ENCODE measurements around the gene DDX1. TPM values are rescaled to one million over a fixed set of nuclear protein-coding genes. Genes with fewer than 3 reads are reported as not detected.

The DDX1 gene
- total RNA-seq, 5 donors from 2014 or later (not counting 1 experiment from before 2014, with no cell fraction given), result 43.0 to 46.9 (median 45.8) TPM

DNA sequence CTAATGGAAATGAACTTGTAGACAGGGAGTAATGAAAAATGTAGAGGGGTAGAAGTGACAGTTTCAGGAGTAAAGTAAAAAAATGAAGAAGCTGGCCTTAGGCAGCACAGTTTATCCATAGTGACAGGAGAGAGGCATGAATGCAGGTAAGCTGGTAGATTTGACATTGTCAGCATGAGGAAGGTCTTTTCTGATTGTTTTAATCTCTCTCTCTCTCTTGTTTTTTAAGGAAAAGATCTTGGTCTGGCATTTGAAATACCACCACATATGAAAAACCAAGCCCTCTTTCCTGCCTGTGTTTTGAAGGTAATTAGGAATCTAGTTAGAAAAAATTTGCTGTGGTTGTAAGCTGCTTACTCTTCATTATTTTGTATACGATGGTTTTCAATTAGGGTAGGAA lies 14.1 kb downstream of the DDX1 start:
- no peaks in the 10 kb centered on the region for H3K9me3 ChIP-seq
- H3K4me3 Mint-ChIP-seq, result no peak overlapping the region
- whole genome bisulfite sequencing (ENCODE audit: insufficient coverage), result no CpG with 5 or more reads among the region's 1 CpG
- H3K4me1 Mint-ChIP-seq, result no peaks in the 10 kb centered on the region
- DNase-seq (no peak), ATAC-seq (replicated peaks in 1 of 4) (no peak)
- H3K36me3 Mint-ChIP-seq, result peaks cover 78% of the 10 kb centered on the region
- CTCF ChIA-PET, result no interaction called here
- peaks cover 7 to 96% of the 10 kb centered on the region in 2 donors for H3K36me3 ChIP-seq (ENCODE audit: control insufficient read depth in 2 of 2, extremely low read depth in 1 of 2, insufficient read depth in 1 of 2, low read length in 1 of 2)
- no peaks in the 10 kb centered on the region for H3K27me3 Mint-ChIP-seq
- no peaks in the 10 kb centered on the region for H3K9me3 Mint-ChIP-seq
- POLR2A ChIA-PET, result no interaction called here
- no peaks in the 10 kb centered on the region for H3K27me3 ChIP-seq (replicated peaks in 1 of 2; ENCODE audit: control insufficient read depth in 2 of 2, extremely low read depth in 1 of 2, insufficient read depth in 2 of 2, low read length in 1 of 2)
- no peak overlapping the region for H3K4me3 ChIP-seq (ENCODE audit: control insufficient read depth in 1 of 2, extremely low read depth in 1 of 2, low read length in 1 of 2)
- no peak overlapping the region for H3K27ac Mint-ChIP-seq
- no peaks in the 10 kb centered on the region for H3K4me1 ChIP-seq (ENCODE audit: control insufficient read depth in 1 of 2, extremely low read depth in 1 of 2, insufficient read depth in 2 of 2, low read length in 2 of 2)
- H3K27ac ChIP-seq (ENCODE audit: low read length), result no peak overlapping the region

- ChIA-PET CTCF (no interaction called here), POLR2A (no interaction called here)
- H3K27ac Mint-ChIP-seq, result no peak overlapping the region
- Histone ChIP-seq H3K4me3 (ENCODE audit: control insufficient read depth in 1 of 2, extremely low read depth in 1 of 2, low read length in 1 of 2) (no peak overlapping the region), H3K4me1 (ENCODE audit: control insufficient read depth in 1 of 2, extremely low read depth in 1 of 2, insufficient read depth in 2 of 2, low read length in 2 of 2) (no peaks in the 10 kb centered on the region), H3K36me3 (ENCODE audit: control insufficient read depth in 2 of 2, extremely low read depth in 1 of 2, insufficient read depth in 1 of 2, low read length in 1 of 2) (peaks cover 7 to 85% of the 10 kb centered on the region in 2 donors), H3K9me3 (no peaks in the 10 kb centered on the region), H3K27ac (ENCODE audit: low read length) (no peak overlapping the region), H3K27me3 (replicated peaks in 1 of 2; ENCODE audit: control insufficient read depth in 2 of 2, extremely low read depth in 1 of 2, insufficient read depth in 2 of 2, low read length in 1 of 2) (no peaks in the 10 kb centered on the region)
- no CpG with 5 or more reads among the region's 8 CpGs for WGBS (ENCODE audit: insufficient coverage)
- H3K9me3 Mint-ChIP-seq, result no peaks in the 10 kb centered on the region
- DNase-seq (no peak), ATAC-seq (replicated peaks in 1 of 4) (no peak)
- peaks cover 68% of the 10 kb centered on the region for H3K36me3 Mint-ChIP-seq
- H3K4me1 Mint-ChIP-seq, result no peaks in the 10 kb centered on the region
- no peak overlapping the region for H3K4me3 Mint-ChIP-seq
- H3K27me3 Mint-ChIP-seq, result no peaks in the 10 kb centered on the region
These were observed 15.1 kb downstream of the DDX1 start for GRCh38 chr2:15606481-15607441.

DNA sequence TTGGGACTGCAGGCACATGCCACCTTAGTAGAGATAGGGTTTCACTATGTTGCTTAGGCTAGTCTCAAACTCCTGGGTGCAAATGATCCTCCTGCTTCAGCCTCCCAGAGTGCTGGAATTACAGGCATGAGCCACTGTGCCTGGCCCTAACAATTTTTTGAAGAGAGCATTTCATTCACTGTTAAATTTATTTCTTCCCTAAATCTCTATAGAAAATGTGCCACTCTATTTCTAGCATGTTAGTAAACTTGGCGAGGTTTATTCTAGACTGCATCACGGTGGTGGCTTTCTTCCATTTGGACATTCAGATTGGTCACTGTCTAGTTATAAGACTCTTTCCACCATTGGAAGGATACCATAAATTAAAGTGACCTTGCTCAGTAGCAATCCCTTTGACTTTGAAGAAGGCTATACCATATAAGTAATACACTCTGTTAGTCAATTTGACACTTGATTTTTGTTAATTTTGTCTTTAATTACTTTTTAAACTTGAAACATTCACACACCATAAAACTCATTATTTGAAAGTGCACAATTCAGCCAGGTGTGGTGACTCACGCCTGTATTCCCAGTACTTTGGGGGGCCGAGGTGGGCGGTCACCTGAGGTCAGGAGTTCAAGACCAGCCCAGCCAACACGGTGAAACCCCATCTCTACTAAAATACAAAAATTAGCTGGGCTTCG lies 16.2 kb downstream of the DDX1 start:
- Mint-ChIP-seq H3K9me3 (no peaks in the 10 kb centered on the region), H3K27ac (no peak overlapping the region), H3K27me3 (no peaks in the 10 kb centered on the region), H3K4me3 (no peak overlapping the region), H3K36me3 (peaks cover 57% of the 10 kb centered on the region), H3K4me1 (no peaks in the 10 kb centered on the region)
- Histone ChIP-seq H3K9me3 (no peaks in the 10 kb centered on the region), H3K27ac (ENCODE audit: low read length) (no peak overlapping the region), H3K27me3 (replicated peaks in 1 of 2; ENCODE audit: control insufficient read depth in 2 of 2, extremely low read depth in 1 of 2, insufficient read depth in 2 of 2, low read length in 1 of 2) (no peaks in the 10 kb centered on the region), H3K36me3 (ENCODE audit: control insufficient read depth in 2 of 2, extremely low read depth in 1 of 2, insufficient read depth in 1 of 2, low read length in 1 of 2) (peaks cover 7 to 74% of the 10 kb centered on the region in 2 donors), H3K4me1 (ENCODE audit: control insufficient read depth in 1 of 2, extremely low read depth in 1 of 2, insufficient read depth in 2 of 2, low read length in 2 of 2) (no peaks in the 10 kb centered on the region), H3K4me3 (ENCODE audit: control insufficient read depth in 1 of 2, extremely low read depth in 1 of 2, low read length in 1 of 2) (no peak overlapping the region)
- ChIA-PET POLR2A (no interaction called here), CTCF (interaction anchor here (0.6 to 0.7 kb wide), 2 partner anchors 33 to 178 kb away, joined by 5 to 8 read pairs; no protein-coding TSS in a partner anchor)
- WGBS (ENCODE audit: insufficient coverage), result 100% methylated on average over 3 of the region's 7 CpGs
- ATAC-seq (replicated peaks in 1 of 4) (no peak), DNase-seq (no peak)

DNA sequence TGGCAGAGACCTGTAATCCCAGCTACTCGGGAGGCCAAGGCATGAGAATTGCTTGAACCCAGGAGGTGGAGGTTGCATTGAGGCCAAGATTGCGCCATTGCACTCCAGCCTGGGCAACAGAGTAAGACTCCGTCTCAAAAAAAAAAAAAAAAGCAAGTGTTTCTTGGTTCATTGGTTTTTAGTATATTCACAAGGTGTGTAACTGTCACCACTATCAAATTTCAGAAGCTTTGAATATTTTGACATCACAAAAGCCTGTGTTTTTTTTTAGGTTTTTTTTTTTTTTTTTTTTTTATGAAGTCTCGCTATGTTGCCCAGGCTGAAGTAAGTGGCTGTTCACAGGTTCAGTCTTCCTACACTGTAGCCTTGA lies 16.7 kb downstream of the DDX1 start:
- no peaks in the 10 kb centered on the region for H3K27me3 Mint-ChIP-seq
- H3K9me3 Mint-ChIP-seq, result no peaks in the 10 kb centered on the region
- ATAC-seq (replicated peaks in 1 of 4) (no peak), DNase-seq (no peak)
- ChIA-PET CTCF (interaction anchor here (0.6 to 1.5 kb wide), 5 partner anchors 31 to 550 kb away, joined by 4 to 8 read pairs (median 5); no protein-coding TSS in a partner anchor), POLR2A (no interaction called here)
- no peak overlapping the region for H3K4me3 Mint-ChIP-seq
- no peak overlapping the region for H3K27ac Mint-ChIP-seq
- no peak overlapping the region for H3K27ac ChIP-seq (ENCODE audit: low read length)
- no peaks in the 10 kb centered on the region for H3K9me3 ChIP-seq
- H3K4me1 Mint-ChIP-seq, result peaks cover 0 to under 1% (median 0%) of the 10 kb centered on the region in 3 donors
- H3K36me3 ChIP-seq (ENCODE audit: control insufficient read depth in 2 of 2, extremely low read depth in 1 of 2, insufficient read depth in 1 of 2, low read length in 1 of 2), result peaks cover 7 to 69% of the 10 kb centered on the region in 2 donors
- H3K27me3 ChIP-seq (replicated peaks in 1 of 2; ENCODE audit: control insufficient read depth in 2 of 2, extremely low read depth in 1 of 2, insufficient read depth in 2 of 2, low read length in 1 of 2), result no peaks in the 10 kb centered on the region
- H3K4me1 ChIP-seq (ENCODE audit: control insufficient read depth in 1 of 2, extremely low read depth in 1 of 2, insufficient read depth in 2 of 2, low read length in 2 of 2), result no peaks in the 10 kb centered on the region
- WGBS (ENCODE audit: insufficient coverage), result 100% methylated on average over 1 of the region's 4 CpGs
- H3K4me3 ChIP-seq (ENCODE audit: control insufficient read depth in 1 of 2, extremely low read depth in 1 of 2, low read length in 1 of 2), result no peak overlapping the region
- peaks cover 56% of the 10 kb centered on the region for H3K36me3 Mint-ChIP-seq

GRCh38 chr2:15609341-15610042 lies 17.8 kb downstream of the DDX1 start:
- no peak overlapping the region for H3K27ac Mint-ChIP-seq
- H3K4me3 ChIP-seq (ENCODE audit: control insufficient read depth in 1 of 2, extremely low read depth in 1 of 2, low read length in 1 of 2), result no peak overlapping the region
- H3K4me3 Mint-ChIP-seq, result no peak overlapping the region
- POLR2A ChIA-PET, result interaction anchor here in 1 of 2 donors (0.6 kb wide), 2 partner anchors 15 to 19 kb away, joined by 3 to 4 read pairs; no protein-coding TSS in a partner anchor
- no CpG with 5 or more reads among the region's 1 CpG for WGBS (ENCODE audit: insufficient coverage)
- DNase-seq, result no peak
- H3K36me3 ChIP-seq (ENCODE audit: control insufficient read depth in 2 of 2, extremely low read depth in 1 of 2, insufficient read depth in 1 of 2, low read length in 1 of 2), result peaks cover 7 to 64% of the 10 kb centered on the region in 2 donors
- no peak overlapping the region for H3K27ac ChIP-seq (ENCODE audit: low read length)
- H3K4me1 ChIP-seq (ENCODE audit: control insufficient read depth in 1 of 2, extremely low read depth in 1 of 2, insufficient read depth in 2 of 2, low read length in 2 of 2), result no peaks in the 10 kb centered on the region
- H3K36me3 Mint-ChIP-seq, result peaks cover 50% of the 10 kb centered on the region
- no peaks in the 10 kb centered on the region for H3K9me3 Mint-ChIP-seq
- H3K27me3 Mint-ChIP-seq, result no peaks in the 10 kb centered on the region
- CTCF ChIA-PET, result interaction anchor here (0.6 to 1.5 kb wide), 2 partner anchors 29 to 32 kb away, joined by 4 to 6 read pairs; no protein-coding TSS in a partner anchor
- H3K9me3 ChIP-seq, result no peaks in the 10 kb centered on the region
- ATAC-seq (replicated peaks in 1 of 4), result no peak
- no peaks in the 10 kb centered on the region for H3K27me3 ChIP-seq (replicated peaks in 1 of 2; ENCODE audit: control insufficient read depth in 2 of 2, extremely low read depth in 1 of 2, insufficient read depth in 2 of 2, low read length in 1 of 2)
- peaks cover 0 to 2% (median 2%) of the 10 kb centered on the region in 3 donors for H3K4me1 Mint-ChIP-seq

DNA sequence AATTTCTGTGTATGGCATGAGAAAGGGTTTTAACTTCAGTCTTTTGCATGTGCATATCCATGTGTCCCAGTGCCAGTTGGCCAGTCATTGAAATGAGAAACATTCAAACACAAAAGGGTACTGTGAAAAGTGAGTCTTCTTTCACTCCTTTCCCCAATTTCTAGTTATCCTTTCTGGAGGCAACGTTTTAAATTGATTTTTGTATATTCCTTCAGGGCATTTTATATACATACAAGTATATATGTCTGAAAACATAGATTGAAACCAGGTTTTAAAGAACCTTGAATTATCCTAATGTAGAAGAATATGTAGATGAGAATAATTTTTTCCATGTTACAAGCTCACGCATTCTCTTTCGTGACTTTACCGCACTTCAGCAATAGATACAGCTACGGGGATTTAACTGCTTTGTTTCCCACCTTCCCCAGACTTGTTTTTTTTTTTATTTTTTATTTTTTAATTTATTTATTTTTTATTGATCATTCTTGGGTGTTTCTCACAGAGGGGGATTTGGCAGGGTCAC lies 18.8 kb downstream of the DDX1 start:
- ChIA-PET POLR2A (no interaction called here), CTCF (no interaction called here)
- H3K36me3 ChIP-seq (ENCODE audit: control insufficient read depth in 2 of 2, extremely low read depth in 1 of 2, insufficient read depth in 1 of 2, low read length in 1 of 2), result peaks cover 7 to 63% of the 10 kb centered on the region in 2 donors
- Mint-ChIP-seq H3K27ac (no peak overlapping the region), H3K9me3 (no peaks in the 10 kb centered on the region), H3K4me3 (no peak overlapping the region), H3K27me3 (no peaks in the 10 kb centered on the region), H3K4me1 (peaks cover 2 to 5% (median 2%) of the 10 kb centered on the region in 3 donors), H3K36me3 (peaks cover 48% of the 10 kb centered on the region)
- no peaks in the 10 kb centered on the region for H3K4me1 ChIP-seq (ENCODE audit: control insufficient read depth in 1 of 2, extremely low read depth in 1 of 2, insufficient read depth in 2 of 2, low read length in 2 of 2)
- H3K9me3 ChIP-seq, result no peaks in the 10 kb centered on the region
- no peak for ATAC-seq (replicated peaks in 1 of 4)
- no peak for DNase-seq
- no peaks in the 10 kb centered on the region for H3K27me3 ChIP-seq (replicated peaks in 1 of 2; ENCODE audit: control insufficient read depth in 2 of 2, extremely low read depth in 1 of 2, insufficient read depth in 2 of 2, low read length in 1 of 2)
- no CpG with 5 or more reads among the region's 5 CpGs for WGBS (ENCODE audit: insufficient coverage)
- H3K27ac ChIP-seq (ENCODE audit: low read length), result no peak overlapping the region
- no peak overlapping the region for H3K4me3 ChIP-seq (ENCODE audit: control insufficient read depth in 1 of 2, extremely low read depth in 1 of 2, low read length in 1 of 2)
